SK-N-MC (cell line): Measurements from ENCODE around the gene WNT7A.

ENCODE experiments used
- DNase-seq: peaks from one replicate; pipeline ENCODE4 v3.0.0-alpha.2; 2011; ENCODE audit warnings: low read depth, low spot score
- H3K27ac ChIP-seq: fragments of 200-600 bp; sonication (generic); 2 replicates; pipeline ENCODE4 v1.5.1; 2016; ENCODE audit warnings: mixed run types
- H3K36me3 ChIP-seq: fragments of 200-600 bp; sonication (generic); 2 replicates; pipeline ENCODE4 v1.6.1; 2017; ENCODE audit warnings: antibody characterized with exemption, low read length, mixed read lengths; ENCODE audit not compliant: insufficient read depth
- H3K4me3 ChIP-seq: fragments of 200-600 bp; sonication (generic); 2 replicates; pipeline ENCODE4 v1.5.1; 2016
- H3K9ac ChIP-seq: fragments of 200-600 bp; sonication (generic); 2 replicates; pipeline ENCODE4 v1.8.0; 2017; ENCODE audit warnings: mixed run types, mixed read lengths; ENCODE audit not compliant: insufficient read length
- H3K9me3 ChIP-seq: fragments of 200-600 bp; sonication (generic); 2 replicates; pipeline ENCODE4 v1.6.1; 2017; ENCODE audit warnings: low read depth, mild to moderate bottlenecking, antibody characterized with exemption, low read length, moderate library complexity, mixed read lengths
- EZH2 ChIP-seq: fragments of 200-600 bp; sonication (generic); IDR thresholded peaks from one replicate; pipeline ENCODE4 v1.6.1; 2017; ENCODE audit warnings: antibody characterized with exemption
- FOXP2 ChIP-seq: optimal IDR thresholded peaks from 2 replicates; pipeline ENCODE3; 2011; ENCODE audit warnings: mild to moderate bottlenecking, moderate library complexity; ENCODE audit not compliant: insufficient read depth; ENCODE audit errors: extremely low read length, control extremely low read depth
- POLR2AphosphoS5 ChIP-seq: IDR thresholded peaks from 2 replicates; pipeline ENCODE4 v1.6.1; 2012; ENCODE audit warnings: mild to moderate bottlenecking, low read depth, low read length, borderline replicate concordance

Gene WNT7A

GRCh38 chr3:13854492-13854891 is 25.4 kb downstream of the WNT7A start:
- Histone ChIP-seq H3K36me3 (no peaks in the 10 kb centered on the region), H3K9ac (no peak overlapping the region), H3K9me3 (no peaks in the 10 kb centered on the region), H3K4me3 (no peak overlapping the region), H3K27ac (no peak overlapping the region)
- DNase-seq = no peak
- TF ChIP-seq FOXP2 = no peak
- no peak for TF ChIP-seq POLR2AphosphoS5
- TF ChIP-seq EZH2 = no peak

- Histone ChIP-seq H3K4me3 (no peak overlapping the region), H3K36me3 (no peaks in the 10 kb centered on the region), H3K9ac (no peak overlapping the region), H3K27ac (no peak overlapping the region), H3K9me3 (no peaks in the 10 kb centered on the region)
- no peak for DNase-seq
- no peak for TF ChIP-seq EZH2
- TF ChIP-seq POLR2AphosphoS5 = no peak
- TF ChIP-seq FOXP2 = no peak
Observed at GRCh38 chr3:13853978-13854296, 25.9 kb downstream of the WNT7A start.

DNA sequence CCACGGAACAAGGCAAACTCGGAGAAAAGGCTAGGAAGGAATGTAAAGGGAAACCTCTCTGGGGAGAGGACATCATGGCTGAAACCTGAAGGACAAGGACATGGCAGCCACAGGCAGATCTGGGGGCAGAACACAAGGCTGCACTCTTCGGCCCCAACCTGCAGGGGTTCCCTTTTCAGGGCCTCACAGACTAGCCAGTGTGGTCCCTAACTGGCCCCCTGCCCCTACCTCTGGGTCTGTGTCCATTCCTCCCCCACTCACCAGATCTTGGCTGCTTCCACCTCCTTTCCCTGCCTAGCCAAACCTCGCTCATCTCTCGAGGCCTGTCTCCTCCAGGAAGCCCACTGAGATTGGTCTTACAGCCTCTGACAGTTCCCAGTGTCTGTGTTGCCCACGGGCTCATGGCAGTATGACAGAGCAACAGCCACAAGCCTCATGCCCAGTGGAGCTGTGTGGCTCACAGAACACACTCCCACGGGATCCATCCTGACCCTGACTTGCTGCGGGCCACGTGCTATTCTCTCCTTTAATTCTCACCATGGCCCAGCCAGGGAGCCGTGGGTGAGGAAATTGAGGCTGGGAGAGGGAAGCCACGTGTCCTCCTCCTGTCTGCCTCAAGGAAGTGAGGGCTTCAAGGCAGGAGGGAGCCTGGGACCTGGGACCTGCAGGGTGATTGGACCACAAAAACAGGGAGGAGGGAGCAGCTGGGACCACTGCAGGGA is 26.5 kb downstream of the WNT7A start:
- TF ChIP-seq EZH2 (no peak), FOXP2 (no peak), POLR2AphosphoS5 (no peak)
- Histone ChIP-seq H3K27ac (no peak overlapping the region), H3K9ac (no peak overlapping the region), H3K4me3 (no peak overlapping the region), H3K9me3 (no peaks in the 10 kb centered on the region), H3K36me3 (no peaks in the 10 kb centered on the region)
- no peak for DNase-seq

GRCh38 chr3:13852638-13853009 is 27.2 kb downstream of the WNT7A start:
- DNase-seq = no peak
- Histone ChIP-seq H3K9me3 (no peaks in the 10 kb centered on the region), H3K4me3 (no peak overlapping the region)

DNA sequence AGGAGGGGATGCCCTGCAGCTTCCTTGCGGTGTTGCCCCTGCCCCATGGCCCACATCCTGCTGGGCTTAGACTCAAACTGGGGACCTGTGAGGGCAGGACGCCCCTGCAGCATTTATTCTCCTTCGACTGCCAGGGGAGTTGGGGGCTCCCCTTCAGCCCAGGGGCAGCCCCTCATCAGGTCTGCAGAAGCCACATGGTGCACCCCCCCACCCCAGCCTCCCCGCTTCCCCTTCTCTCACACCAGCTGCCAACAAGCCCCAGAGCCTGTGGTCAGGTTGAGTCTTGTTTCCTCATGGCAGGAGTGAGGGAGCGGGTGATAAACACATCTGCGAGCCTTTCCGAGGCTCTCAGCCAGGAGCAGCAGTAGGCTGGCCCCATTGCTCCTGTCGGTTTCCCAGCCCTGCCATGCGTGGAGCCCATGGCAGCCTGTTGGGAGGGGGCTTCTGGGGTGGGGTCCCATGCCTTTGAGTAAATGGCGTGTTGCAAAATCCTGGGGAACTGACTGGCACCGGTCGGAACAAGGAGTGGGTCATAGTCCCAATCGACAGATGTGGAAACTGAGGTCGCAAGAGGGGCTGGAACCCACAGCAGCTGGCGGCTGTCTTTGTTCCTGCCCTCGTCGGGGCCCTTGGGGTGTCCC is 27.8 kb downstream of the WNT7A start:
- DNase-seq = no peak
- H3K9me3 ChIP-seq = no peaks in the 10 kb centered on the region
- no peak overlapping the region for H3K27ac ChIP-seq
- H3K4me3 ChIP-seq = no peak overlapping the region
- H3K36me3 ChIP-seq = no peaks in the 10 kb centered on the region
- H3K9ac ChIP-seq = no peak overlapping the region
- no peak for TF ChIP-seq EZH2
- TF ChIP-seq FOXP2 = no peak
- no peak for TF ChIP-seq POLR2AphosphoS5

More at GRCh38 chr3:13852638-13853009, 27.2 kb downstream of the WNT7A start:
- H3K27ac ChIP-seq = no peak overlapping the region
- no peaks in the 10 kb centered on the region for H3K36me3 ChIP-seq
- no peak overlapping the region for H3K9ac ChIP-seq
- TF ChIP-seq EZH2 (no peak), FOXP2 (no peak), POLR2AphosphoS5 (no peak)

DNA sequence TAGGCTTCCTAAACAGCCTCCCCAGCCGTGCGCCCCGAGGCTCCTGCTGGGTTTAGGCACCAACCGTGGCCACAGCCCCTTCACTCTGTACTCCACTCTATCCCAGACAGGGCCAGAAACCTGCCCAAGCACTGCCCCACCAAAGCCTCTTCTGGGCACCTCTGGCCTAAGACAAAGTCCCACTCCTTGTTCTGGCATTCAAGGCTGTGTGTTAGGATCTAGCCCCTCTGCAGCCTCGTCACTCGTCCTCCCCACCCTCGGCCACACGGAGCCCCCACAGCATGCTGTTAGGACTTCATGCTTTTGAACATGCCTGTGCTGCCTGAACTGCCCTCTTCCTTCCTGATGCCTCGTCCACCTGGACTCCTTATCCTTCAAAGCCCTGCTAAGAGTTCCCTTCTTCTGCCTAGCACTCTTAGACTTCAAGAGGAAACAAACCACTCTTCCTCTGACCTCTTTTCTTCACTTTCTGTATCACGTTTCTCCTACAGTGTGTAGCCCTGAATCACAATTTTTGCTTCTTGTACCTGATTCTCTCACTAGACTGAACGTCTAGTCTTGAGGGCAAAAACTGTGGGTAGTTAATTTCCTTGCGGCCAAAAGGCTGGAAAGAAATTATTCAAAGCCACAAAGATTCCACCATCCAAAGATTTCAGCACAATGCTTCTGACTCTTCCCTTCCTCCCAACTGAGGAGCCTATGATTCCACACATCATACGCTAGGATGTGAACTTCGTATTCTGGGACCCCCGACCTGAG is 28.6 kb downstream of the WNT7A start:
- Histone ChIP-seq H3K9ac (no peak overlapping the region), H3K36me3 (no peaks in the 10 kb centered on the region), H3K27ac (no peak overlapping the region), H3K9me3 (no peaks in the 10 kb centered on the region), H3K4me3 (no peak overlapping the region)
- no peak for DNase-seq
- TF ChIP-seq FOXP2 (no peak), POLR2AphosphoS5 (no peak), EZH2 (no peak)

DNA sequence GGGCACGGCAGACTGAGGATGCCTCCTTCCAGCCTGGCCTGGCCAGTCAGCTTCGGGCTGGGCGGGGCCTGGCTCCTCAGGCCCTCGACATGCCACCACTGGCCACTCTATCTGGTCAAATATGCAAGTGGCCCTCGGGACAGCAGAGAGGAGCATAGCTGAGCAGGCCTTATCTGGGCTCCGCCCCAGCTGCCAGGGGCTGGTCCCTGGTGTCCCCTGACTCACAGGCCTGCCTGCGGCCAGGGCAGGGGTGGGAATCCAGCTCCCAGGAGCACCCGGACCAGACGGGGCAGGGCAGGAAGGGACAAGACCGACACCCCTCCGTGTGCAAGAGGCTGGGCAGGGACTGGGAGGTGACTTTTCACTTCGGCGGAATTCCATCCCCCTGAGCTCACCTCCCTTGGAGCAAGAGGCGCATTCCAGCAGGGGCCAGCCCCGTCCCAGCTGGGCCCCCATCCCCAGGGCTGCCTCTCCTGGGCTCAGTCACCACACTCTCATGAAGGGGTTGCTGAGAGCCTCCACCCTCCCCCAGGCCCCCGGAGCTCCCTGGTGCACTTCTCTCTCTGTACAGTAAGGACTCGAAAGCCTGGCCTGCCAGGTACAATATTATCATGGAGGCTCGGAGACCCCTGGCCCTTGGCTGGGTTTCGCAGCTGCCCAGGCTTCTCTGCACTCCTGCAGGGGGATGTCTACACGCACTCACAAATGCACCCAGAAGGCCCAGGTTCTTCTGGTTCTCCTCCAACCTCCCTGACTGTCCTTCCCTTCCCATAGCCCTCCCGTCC is 29.5 kb downstream of the WNT7A start:
- Histone ChIP-seq H3K4me3 (no peak overlapping the region), H3K9ac (no peak overlapping the region), H3K27ac (no peak overlapping the region), H3K36me3 (no peaks in the 10 kb centered on the region), H3K9me3 (no peaks in the 10 kb centered on the region)
- no peak for TF ChIP-seq EZH2
- TF ChIP-seq FOXP2 = no peak
- TF ChIP-seq POLR2AphosphoS5 = no peak
- DNase-seq = no peak

- no peak for DNase-seq
- Histone ChIP-seq H3K36me3 (no peaks in the 10 kb centered on the region), H3K9me3 (no peaks in the 10 kb centered on the region), H3K9ac (no peak overlapping the region), H3K27ac (no peak overlapping the region), H3K4me3 (no peak overlapping the region)
- TF ChIP-seq FOXP2 (no peak), POLR2AphosphoS5 (no peak), EZH2 (no peak)
Observed at GRCh38 chr3:13849018-13849417, 30.9 kb downstream of the WNT7A start.
